HG03460 (cell line): ENCODE results near the gene BPHL.
"Not testable (repeated sequence)": the region's sequence is repeated elsewhere in the genome, so short reads cannot be mapped to it uniquely, and the experiment has no call there.

Source experiments
- ATAC-seq: cut with Tn5 transposase; IDR thresholded peaks from one replicate; pipeline ENCODE4 v1.9.1; 2021; ENCODE audit not compliant: unreplicated experiment

The BPHL gene

DNA sequence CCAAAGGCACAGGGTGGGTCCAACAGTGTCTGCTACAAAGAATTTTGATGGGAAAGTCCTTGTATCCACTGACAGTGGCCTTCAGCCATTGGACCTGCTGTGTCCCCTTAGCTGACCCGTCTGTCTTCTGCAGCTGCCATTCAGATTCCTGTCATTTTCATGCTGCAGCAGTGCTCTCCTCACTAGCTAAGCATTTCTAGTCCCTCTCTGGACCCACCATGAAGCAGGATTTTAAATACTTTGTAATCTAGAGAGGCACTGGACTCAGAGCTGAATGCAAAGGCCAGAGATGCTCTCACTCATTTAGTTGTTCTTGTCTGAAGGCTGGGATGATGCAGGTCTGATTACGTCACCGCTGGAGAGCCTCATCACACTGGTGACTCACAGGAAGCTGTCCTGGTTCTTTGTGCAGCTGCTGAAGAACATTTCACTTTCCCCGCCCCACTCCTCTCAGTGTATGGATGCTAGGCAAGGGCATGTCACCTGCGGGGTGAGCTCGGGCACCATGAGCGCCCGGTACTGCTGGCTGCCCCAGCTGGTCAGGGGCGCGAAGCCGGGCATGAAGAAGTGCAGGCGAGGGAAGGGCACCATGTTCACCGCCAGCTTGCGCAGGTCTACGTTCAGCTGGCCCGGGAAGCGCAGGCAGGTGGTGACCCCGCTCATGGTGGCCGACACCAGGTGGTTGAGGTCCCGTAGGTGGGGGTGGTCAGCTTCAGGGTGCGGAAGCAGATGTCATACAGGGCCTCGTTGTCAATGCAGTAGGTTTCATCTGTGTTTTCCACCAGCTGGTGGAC lies 58.2 kb downstream of the BPHL start:
- no peak for ATAC-seq

DNA sequence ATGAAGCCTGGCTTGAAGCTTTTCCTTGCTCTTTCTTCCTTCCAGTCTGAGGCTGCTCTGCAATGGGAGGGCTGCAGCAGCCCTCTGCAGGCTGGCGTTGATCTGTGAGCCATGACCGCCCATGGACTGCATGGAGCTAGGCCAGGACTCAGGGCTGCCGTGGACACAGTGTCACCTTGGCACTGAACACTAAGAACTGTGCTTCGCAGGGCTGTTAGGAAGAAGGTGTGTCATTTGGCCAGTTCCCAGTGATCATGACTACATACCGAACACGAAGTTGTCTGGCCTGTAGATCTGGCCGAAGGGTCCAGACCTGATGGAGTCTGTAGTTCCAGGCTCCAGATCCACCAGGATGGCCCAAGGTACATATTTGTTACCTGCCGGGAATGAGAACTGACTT lies 60.2 kb downstream of the BPHL start:
- not testable (repeated sequence) for ATAC-seq

DNA sequence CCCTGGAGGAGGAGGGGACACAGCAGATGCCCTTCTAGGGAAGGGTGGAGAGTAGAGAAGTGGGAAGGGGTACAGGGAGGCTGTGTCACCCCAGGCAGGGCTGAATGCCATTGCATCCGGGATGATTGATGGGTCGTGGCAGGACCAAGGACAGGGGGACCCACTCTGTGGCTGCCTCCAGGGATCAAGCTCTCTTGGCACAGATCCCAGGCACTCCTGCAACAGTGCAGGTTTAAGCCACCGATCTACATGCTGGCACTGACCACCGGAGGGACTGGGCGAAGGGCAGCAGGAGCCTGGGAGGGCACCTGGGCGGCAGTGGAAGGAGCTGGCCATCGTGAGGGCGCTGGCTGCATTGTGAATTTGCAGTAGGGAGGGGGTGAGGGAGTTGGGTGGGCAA lies 61.4 kb downstream of the BPHL start:
- not testable (repeated sequence) for ATAC-seq

DNA sequence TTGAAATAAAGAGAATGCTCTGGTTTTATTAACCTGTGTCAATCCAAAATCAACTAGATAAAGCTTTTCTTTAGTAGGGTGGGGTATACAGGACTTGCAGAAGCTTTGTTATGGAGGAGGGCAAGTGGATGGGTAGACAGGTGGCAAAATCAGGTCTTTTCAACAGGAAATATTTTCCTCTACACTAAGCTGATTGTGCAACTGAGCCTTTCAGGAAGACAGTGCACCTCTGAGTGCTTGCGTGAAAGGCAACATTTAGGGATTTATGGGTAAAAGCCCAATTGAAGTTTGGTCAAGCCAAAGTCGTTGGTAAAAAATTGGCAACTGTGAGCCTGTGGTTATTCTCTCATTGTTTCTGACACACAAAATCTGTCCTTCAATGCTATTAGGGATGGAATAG lies 62.6 kb downstream of the BPHL start:
- ATAC-seq, result no peak

DNA sequence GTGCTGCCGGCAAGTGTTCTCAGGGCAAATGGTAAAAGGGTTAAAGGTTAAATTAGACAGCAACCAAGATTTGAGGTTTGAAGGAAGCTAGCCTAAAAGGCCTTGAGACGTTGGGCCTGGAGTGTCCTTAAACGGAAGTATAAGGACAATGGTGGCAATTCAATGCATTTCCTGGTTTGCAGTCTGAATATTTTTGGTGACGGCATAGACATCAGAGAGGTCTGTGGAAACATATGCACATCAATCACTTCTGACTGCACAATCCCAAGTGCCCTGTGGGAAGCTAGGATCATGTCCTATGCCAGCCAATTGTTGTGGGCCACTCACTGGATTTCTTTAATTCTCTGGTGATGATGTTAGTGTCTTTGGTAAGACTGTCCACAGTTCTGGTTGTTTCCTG lies 64.6 kb downstream of the BPHL start:
- ATAC-seq, result no peak

DNA sequence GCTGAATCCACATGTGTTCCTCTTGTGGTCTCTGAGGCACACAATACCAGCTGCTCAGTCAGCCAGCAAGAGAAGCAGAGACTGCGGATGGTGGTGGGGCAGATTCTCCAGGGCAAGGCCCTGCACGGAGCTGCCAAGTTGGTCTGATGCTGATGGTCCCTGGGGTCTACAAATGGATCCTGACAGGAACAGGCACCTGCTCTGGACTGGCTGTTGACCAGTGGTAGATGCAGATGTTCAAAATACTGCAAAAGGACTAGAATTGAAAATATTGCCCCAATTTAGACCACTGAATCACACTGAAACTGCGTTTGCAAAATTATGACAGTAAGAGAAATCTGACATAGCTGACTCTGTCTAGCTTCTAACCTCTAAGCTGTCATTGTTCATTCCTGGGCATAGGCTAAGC lies 68.5 kb downstream of the BPHL start:
- ATAC-seq, result no peak

DNA sequence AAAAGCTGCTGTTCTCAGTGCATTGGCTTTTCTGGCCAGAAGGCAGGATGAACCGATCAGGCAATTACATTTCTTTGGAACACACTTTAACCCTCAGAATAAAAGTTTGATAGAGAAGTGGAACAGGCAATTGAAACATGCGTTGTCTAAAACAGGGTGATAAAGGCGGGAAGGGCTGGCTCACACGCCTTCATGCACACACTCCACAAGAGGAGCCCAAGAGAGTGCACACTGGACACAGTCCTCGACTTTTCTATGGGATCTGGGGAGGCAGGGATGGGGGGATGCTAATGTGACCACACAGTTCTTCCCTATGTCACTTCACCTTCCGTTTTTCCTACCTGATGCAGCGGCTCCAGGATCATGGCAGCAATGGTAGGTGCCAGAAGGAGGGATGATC lies 69.8 kb downstream of the BPHL start:
- ATAC-seq, result no peak

DNA sequence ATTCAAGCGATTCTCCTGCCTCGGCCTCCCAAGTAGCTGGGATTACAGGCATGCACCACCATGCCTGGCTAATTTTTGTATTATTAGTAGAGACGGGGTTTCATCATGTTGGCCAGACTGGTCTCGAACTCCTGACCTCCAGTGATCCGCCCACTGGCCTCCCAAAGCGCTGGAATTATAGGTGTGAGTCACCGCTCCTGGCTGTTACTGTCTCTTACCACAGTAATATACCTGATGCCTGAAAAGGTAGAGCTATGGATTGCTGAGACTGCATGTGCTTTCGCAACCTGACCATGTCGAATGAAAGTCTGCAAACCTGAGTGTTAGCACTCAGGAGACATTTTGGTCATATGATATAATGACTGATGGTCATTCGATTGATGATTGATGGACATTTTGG lies 70.7 kb downstream of the BPHL start:
- not testable (repeated sequence) for ATAC-seq

DNA sequence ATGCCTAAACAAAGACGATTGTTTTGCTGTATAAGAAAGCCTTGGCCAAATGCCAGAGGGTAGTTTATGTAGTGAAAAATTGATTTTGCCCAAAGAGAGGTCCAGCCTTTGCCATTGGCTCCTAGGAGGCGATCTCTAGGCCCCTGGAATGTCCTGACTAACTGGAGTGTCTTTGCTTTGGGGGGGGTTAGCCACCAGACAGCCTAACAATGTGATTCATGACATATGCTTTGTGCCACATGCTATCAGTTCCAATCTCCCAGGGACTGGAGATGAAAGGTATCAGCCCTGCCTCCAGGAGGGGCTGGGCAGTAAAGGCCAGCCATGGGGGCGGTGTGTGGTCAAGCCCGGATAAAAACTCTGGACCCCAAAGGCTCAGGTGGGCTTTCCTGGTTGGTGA lies 71.5 kb downstream of the BPHL start:
- ATAC-seq, result no peak

DNA sequence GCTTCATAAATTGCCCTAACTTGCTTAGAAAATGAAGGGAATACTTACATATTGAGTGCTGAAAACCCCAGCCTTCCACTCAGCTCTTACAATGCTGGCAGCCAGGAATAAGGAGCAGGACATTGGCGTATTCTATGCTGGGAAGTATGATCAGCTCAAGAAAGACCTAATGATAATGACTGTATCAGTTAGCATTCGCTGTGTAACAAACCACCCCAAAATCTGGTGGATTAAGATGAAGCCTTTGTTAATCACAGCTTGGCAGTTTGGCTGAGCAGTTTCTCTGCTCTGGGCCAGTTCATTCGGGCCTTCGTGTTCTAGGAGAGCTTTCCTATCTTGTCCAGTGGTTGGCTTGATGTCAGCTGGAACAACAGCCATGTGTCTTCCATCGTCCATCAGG lies 72.3 kb downstream of the BPHL start:
- no peak for ATAC-seq

DNA sequence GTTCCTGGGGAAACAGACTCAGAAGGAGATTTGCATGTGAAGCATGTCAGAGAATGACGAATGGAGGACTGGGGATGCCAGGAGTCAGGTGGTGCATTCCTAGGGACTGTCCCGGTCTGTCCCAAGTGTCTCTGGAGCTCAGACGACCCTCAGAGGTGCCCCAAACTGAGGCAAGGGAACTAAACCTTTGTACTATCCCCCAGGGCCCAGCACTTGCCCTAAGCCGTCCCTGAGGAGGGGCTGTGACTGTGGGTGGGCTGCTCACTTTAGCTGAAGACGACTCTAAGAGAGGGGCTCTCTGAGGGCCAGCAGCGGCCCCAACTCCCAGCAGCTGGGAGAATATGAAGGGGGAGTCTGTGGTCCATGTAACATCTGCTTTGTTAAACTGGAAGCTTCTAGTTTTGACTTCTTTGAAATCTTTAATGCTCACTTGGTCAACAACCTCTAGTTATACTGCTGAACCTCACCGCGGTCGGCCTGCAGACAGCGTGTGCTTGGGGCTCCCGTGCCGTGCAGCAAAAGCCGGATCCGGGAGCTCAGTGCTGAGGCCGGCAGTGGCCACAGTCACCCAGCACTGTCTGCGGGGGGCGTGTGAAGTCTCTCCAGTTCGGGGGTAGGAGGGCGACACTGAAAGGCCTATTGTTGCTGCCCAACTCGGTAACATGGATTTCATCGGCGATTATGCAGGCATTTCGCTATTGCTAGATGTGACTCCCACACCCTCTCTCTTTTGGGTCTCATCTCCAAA lies 74.8 kb downstream of the BPHL start:
- ATAC-seq, result no peak

DNA sequence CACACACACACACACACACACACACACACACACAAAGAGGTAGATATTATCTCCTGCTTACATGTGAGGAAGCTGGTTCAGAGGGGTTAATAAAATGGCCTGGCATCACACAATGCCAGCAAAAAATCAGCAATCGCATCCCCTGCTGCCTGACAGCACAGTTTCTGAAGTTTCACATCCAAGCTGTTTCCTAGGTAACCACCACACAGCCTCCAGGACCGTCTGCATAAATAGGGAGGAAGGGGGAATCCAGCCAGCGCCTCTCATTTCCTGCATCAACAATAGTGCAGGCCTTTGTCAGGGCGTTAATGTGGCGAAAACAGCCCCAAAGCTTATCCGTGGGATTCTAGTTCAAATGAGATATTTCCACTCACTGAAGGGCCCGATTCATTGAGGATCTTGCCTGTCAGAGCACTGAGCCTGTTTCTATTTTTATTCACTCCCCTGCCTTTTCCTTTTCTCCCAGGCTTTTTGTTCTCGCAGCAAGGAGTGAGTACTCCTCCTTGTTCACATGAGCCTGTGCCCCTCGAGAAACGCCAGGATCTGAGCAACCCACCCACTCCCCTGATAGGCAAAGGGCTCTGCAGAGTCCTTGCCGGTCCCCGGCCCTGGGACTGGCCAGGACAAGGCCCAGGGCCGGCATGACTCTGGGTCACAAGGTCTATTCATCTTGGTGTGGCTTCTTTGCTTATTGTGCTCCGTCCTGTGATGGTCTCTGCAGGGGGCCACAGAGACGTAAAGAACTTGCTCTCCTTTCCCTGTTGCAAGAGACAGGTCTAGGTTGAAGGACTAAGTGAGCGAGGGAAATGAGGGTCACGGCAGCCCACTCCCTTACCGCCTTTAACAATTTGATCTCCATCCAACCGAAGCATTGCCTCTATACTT lies 76.3 kb downstream of the BPHL start:
- no peak for ATAC-seq

DNA sequence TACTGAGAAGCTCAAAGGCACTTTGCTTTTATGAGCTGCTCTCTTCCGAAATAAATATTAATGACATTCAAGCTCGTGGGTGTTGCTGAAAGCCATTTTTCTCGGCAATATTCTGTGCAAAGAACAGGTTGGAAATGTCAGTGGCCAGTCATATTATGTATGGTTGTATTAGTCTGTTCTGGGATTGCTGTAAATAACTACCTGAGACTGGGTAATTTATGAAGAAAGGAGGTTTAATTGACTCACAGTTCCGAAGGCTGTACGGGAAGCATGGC lies 76.8 kb downstream of the BPHL start:
- no peak for ATAC-seq

DNA sequence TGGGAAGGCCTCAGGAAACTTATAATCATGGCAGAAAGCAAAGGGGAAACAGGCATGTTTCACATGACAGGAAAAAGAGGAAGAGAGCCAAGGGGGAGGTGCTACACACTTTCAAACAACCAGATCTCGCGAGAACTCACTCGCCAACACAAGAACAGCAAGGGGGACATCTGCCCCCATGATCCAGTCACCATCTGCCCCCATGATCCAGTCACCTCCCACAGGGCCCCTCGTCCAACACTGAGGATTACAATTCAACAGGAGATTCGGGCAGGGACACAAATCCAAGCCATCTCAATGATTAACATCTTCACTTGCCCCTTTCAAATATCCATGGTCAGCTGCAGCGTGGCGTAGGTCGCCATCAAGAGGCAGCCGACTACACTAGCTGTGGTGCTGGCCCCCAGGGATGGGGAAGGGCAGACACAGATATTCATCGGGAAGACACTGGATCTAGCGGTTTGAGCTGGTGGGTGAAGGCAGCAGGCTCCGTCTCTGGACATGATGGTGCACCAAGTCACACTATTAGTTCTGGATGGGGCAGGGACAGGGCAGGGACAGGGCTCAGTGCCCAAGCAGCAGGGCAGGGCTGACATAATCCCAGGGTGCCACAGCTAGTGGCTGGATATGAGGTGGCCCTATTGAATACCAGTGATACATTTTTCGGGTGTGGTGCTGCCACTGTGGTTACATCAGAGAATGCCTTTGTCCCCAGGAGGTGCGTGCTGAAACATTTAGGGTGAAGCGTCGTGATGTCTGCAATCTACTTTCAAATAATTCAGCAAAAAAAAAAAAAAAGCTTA lies 77.4 kb downstream of the BPHL start:
- no peak for ATAC-seq

DNA sequence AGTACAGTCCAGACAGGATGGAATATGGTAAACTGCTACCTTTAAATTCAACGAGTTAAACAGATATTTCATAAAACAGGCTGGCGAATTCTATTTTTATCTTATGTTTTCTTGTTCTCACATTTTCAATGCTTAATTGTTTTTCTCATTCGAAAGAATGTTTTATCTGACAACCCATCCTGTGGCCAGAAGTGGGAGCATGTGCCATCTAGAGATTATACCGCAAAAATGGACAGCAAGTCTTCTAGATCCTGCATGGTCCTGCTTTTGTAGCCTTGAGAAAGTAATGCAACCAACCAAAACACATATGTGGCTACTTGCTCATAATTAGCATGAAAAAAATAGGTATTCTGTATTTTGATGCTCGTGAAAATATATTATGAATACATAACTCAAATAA lies 78.3 kb downstream of the BPHL start:
- ATAC-seq, result no peak

DNA sequence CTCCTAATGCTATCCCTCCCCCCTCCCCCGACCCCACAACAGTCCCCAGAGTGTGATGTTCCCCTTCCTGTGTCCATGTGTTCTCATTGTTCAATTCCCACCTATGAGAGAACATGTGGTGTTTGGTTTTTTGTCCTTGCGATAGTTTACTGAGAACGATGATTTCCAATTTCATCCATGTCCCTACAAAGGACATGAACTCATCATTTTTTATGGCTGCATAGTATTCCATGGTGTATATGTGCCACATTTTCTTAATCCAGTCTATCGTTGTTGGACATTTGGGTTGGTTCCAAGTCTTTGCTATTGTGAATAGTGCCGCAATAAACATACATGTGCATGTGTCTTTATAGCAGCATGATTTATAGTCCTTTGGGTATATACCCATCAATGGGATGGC lies 79.2 kb downstream of the BPHL start:
- not testable (repeated sequence) for ATAC-seq

DNA sequence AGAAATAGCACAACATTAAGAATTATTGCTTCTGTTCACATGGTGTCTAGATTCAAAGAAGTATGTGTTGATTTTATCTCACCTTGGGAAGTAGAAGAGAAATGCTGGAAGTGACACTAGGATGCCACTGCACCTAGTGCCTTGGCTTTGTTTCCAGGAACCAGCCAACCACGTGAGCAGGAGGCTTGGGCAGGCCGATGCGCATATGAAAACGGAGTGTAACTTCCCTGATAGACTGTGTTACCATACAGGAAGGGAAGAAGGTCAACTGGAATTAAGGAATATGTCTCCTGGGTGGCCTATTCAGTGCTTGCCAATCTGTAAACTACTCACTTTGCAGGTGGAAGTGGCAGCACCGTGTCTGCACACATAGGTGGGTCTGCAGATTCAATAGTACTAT lies 80.9 kb downstream of the BPHL start:
- ATAC-seq, result no peak

DNA sequence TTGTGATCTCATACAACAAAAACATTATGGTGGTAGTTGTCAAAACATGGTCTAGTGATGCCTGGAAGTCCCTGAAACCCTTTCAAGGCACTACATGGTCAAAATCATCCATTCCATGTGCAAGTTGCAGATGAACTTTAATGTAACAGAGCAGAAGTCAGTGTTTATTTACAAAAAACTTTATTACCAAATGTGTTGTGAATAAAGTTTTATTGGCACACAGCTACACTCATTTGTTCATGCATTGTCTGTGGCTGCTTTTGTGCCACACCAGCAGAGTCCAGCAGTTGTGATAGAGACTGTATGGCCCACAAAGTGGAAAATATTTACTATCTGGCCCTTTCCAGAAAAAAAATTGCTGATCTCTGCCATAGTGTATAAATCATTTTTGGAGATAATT lies 82.2 kb downstream of the BPHL start:
- no peak for ATAC-seq

DNA sequence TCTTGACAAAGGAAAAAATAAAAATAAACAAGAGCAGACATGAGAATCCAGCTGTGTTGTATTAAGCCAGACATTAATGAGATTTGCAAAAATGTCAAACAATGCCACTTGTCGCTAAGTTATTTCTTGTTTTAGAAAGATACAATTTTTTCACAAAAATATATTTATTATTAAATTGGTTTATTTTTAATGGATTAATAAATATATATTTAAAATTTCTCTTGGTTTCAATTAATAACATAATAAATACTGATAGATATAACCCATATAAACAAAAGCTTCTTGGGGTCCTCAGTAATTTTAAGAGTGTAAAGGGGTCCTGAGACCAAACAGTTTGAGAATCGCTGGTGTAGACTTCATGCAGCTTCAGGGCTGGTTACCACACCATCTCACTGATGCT lies 82.9 kb downstream of the BPHL start:
- ATAC-seq, result no peak
